ENCODE results near the gene SELENBP1. TPM values are rescaled to one million over a fixed set of nuclear protein-coding genes. Genes with fewer than 3 reads are reported as not detected.

The SELENBP1 gene
- total and polyA plus RNA-seq, 9 of the 15 experiments (the other 6 are each of a cell fraction or from before 2014, with no cell fraction given), result 25.8 to 81.2 (median 47.1) TPM

DNA sequence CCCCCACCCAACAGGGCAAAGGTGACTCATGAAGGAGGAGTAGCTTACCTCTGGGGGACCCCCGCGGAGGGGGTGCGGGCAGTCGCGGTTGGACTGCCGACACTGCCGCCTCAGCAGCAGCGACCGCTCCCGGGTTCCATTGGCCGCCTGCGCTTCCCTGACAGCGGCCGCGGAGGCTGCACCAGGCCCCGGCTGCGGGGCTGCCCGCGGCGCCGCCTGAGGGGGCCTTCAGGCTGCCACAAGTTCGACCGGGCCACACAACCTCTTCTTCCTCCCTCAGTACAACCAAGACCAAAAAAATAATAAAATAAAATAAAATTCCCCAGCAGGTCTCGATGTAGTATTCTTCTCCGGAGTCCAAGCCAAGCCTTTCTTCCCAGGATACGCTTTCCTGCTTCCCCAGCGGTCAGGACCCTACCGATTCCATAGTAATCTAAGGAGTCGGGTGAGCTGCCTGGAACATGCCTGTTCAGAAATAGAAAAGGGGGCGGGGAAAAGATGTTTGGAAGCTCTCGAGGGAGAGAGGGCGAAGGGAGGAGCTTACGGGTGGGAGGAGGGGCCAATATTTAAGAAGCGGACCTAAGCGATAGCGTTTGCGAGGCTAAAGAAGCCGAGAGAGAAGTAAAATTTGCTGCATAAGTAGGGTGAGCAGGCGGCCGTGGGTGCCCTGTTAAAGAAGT lies 45.1 kb downstream of the SELENBP1 start, which contains the start of gene PI4KB:
Gene PI4KB (minus strand): TSS at position 194 of the 680 bp plus-strand sequence. CDS start 10,935 bp downstream, outside the sequence.
- FAIRE-seq (peak; percentile 97), DNase-seq (ENCODE audit: extremely low read depth in 1 of 4, low spot score in 3 of 4) (peak; percentile 93 to 98 (median 96)), ATAC-seq (peak; percentile 92)
- Histone ChIP-seq H3K36me3 (ENCODE audit: control insufficient read depth, insufficient read depth, low read length) (peaks cover 21% of the 10 kb centered on the region), H3K27me3 (ENCODE audit: control insufficient read depth in 2 of 2, insufficient read depth in 2 of 2, low read length in 2 of 2) (no peaks in the 10 kb centered on the region), H3K27ac (ENCODE audit: extremely low read depth, low read depth, low read length) (peak within 1 kb of the TSS; percentile 86), H4K20me1 (replicated peaks; ENCODE audit: control insufficient read depth, insufficient read depth, low read length) (0 out of 2 replicates have a peak, but pooled peaks cover 5% of the 10 kb centered on the region), H3K4me2 (ENCODE audit: insufficient read depth, low read length) (peak within 1 kb of the TSS; percentile 97), H3K4me1 (replicated peaks in 1 of 2; ENCODE audit: control insufficient read depth in 2 of 2, insufficient read depth in 2 of 2, low read length in 2 of 2) (peaks cover 3 to 29% of the 10 kb centered on the region in 2 experiments; a peak in 3 of 5 replicates), H3K4me3 (peak within 1 kb of the TSS; percentile 55), H3K9me3 (replicated peaks; ENCODE audit: control insufficient read depth, insufficient read depth, low read depth, low read length) (no peaks in the 10 kb centered on the region), H2AFZ (ENCODE audit: low read depth, low read length) (peak within 1 kb of the TSS; percentile 97), H3K9me1 (ENCODE audit: control insufficient read depth, insufficient read depth, low read length) (no peaks in the 10 kb centered on the region), H3K79me2 (ENCODE audit: control insufficient read depth, insufficient read depth, low read length) (peaks cover 34% of the 10 kb centered on the region), H3K9ac (ENCODE audit: insufficient read depth in 1 of 2, low read depth in 2 of 2, low read length in 2 of 2) (peak within 1 kb of the TSS; percentile 72 to 94)
- BruUV-seq (replicated peaks), result no TSS peak
- ChIA-PET CTCF (ENCODE audit: low intra/inter-chr PET ratio) (no interaction called here), POLR2A (interaction anchor here (0.7 to 12.6 kb wide), 15 partner anchors 9 to 439 kb away, joined by 3 to 156 read pairs (median 6); partner anchors contain the start of genes PSMB4 and RFX5)
- in situ Hi-C loops (cut with MboI) (no loop called here), intact Hi-C loops (cut with micrococcal nuclease) (loop anchor here (1.0 kb wide), 1 partner anchor 16 kb away; no protein-coding TSS in a partner anchor)
- under 1% methylated on average over 37 of the region's 40 CpGs for WGBS (ENCODE audit: insufficient coverage, low coverage, missing lambda C conversion rate)
- TF ChIP-seq MTA1 (IDR thresholded peaks at IDR 0.05; ENCODE audit: borderline replicate concordance), result peak; percentile 22; the same call in 1 of the 2 replicates
- TF ChIP-seq RBM17 (IDR thresholded peaks at IDR 0.05; ENCODE audit: borderline replicate concordance, low read depth, low read length), result no peak
- no peak for TF ChIP-seq SREBF1 (IDR thresholded peaks at IDR 0.05; ENCODE audit: borderline replicate concordance, low read depth, low read length)
- no peak for TF ChIP-seq ZNF699 (CRISPR knock-in tag; IDR thresholded peaks at IDR 0.05; ENCODE audit: insufficient replicate concordance)
- no peak for TF ChIP-seq ZFP1 (CRISPR knock-in tag; IDR thresholded peaks at IDR 0.05)
- no peak for TF ChIP-seq TCF3 (CRISPR knock-in tag; IDR thresholded peaks at IDR 0.05)
- TF ChIP-seq RBM34 (IDR thresholded peaks at IDR 0.05; ENCODE audit: borderline replicate concordance, insufficient read depth, low read length), result no peak
- no peak for TF ChIP-seq ZFP30 (CRISPR knock-in tag; IDR thresholded peaks at IDR 0.05; ENCODE audit: borderline replicate concordance)
- TF ChIP-seq RFX5 (IDR thresholded peaks at IDR 0.05; ENCODE audit: low read depth, low read length), result no peak
- TF ChIP-seq, protein P1, sequence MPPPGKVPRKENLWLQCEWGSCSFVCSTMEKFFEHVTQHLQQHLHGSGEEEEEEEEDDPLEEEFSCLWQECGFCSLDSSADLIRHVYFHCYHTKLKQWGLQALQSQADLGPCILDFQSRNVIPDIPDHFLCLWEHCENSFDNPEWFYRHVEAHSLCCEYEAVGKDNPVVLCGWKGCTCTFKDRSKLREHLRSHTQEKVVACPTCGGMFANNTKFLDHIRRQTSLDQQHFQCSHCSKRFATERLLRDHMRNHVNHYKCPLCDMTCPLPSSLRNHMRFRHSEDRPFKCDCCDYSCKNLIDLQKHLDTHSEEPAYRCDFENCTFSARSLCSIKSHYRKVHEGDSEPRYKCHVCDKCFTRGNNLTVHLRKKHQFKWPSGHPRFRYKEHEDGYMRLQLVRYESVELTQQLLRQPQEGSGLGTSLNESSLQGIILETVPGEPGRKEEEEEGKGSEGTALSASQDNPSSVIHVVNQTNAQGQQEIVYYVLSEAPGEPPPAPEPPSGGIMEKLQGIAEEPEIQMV (tag; conservative IDR thresholded peaks at IDR 0.05; ENCODE audit: low read depth), result no peak
- no peak for TF ChIP-seq FOS (IDR thresholded peaks at IDR 0.05; ENCODE audit: extremely low read depth, insufficient read length)
- TF ChIP-seq NFXL1 (CRISPR knock-in tag; IDR thresholded peaks at IDR 0.05), result no peak
- no peak for TF ChIP-seq SMARCA5 (IDR thresholded peaks at IDR 0.05)
- TF ChIP-seq SP2 (IDR thresholded peaks at IDR 0.05; ENCODE audit: extremely low read depth, low read depth, low read length, poor library complexity, severe bottlenecking), result no peak
- TF ChIP-seq RBM25 (IDR thresholded peaks at IDR 0.05; ENCODE audit: low read depth, low read length, severe bottlenecking), result no peak
- no peak for TF ChIP-seq MEIS2 (IDR thresholded peaks at IDR 0.05; ENCODE audit: partially characterized antibody)
- TF ChIP-seq NCOA1 (IDR thresholded peaks at IDR 0.05; ENCODE audit: low read depth), result no peak
- no peak for TF ChIP-seq STAG1 (CRISPR knock-in tag; IDR thresholded peaks at IDR 0.05; ENCODE audit: borderline replicate concordance)
- TF ChIP-seq, protein P2, sequence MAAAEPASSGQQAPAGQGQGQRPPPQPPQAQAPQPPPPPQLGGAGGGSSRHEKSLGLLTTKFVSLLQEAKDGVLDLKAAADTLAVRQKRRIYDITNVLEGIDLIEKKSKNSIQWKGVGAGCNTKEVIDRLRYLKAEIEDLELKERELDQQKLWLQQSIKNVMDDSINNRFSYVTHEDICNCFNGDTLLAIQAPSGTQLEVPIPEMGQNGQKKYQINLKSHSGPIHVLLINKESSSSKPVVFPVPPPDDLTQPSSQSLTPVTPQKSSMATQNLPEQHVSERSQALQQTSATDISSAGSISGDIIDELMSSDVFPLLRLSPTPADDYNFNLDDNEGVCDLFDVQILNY (CRISPR knock-in tag; IDR thresholded peaks at IDR 0.05), result no peak
- TF ChIP-seq STAT5A (IDR thresholded peaks at IDR 0.05; ENCODE audit: borderline replicate concordance, low read length), result no peak
- no peak for TF ChIP-seq SMAD1 (IDR thresholded peaks at IDR 0.05; ENCODE audit: low read depth, low read length, partially characterized antibody)
- no peak for TF ChIP-seq ESRRB (CRISPR knock-in tag; IDR thresholded peaks at IDR 0.05; ENCODE audit: borderline replicate concordance)
